Measurements from ENCODE around the gene EIF4A3. TPM values are rescaled to one million over a fixed set of nuclear protein-coding genes. Genes with fewer than 3 reads are reported as not detected.

The EIF4A3 gene
- total RNA-seq, 6 donors from 2014 or later = 48.2 to 86.2 (median 61.8) TPM

DNA sequence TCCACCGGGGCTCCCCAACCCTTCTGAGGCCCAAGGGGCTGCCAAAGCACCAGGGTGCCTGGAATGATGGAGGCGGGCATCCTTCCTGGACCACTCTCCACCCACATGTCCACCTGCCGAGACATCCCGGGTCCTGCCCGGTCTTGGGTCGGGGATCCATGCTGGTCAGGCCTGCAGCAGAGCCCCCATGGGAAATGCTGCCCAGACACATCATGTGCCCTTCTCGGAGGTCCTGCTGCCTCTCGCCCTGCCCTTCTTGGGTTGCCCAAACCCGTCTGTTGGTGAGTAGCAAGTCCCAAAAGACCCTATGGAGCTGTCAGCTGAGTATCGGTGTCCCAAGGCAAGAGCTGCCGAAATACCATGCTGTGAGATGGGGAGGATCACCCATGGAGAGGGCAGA, 60.3 kb downstream of the EIF4A3 start:
- H3K4me1 ChIP-seq = peaks cover 5 to 6% (median 6%) of the 10 kb centered on the region in 4 donors
- 50 to 95% methylated on average over 2 to 11 of the region's 11 CpGs for WGBS, 2 donors
- no peak overlapping the region for H3K27ac ChIP-seq
- no peak for TF ChIP-seq POLR2A (IDR thresholded peaks at IDR 0.05)
- TF ChIP-seq, protein P1, sequence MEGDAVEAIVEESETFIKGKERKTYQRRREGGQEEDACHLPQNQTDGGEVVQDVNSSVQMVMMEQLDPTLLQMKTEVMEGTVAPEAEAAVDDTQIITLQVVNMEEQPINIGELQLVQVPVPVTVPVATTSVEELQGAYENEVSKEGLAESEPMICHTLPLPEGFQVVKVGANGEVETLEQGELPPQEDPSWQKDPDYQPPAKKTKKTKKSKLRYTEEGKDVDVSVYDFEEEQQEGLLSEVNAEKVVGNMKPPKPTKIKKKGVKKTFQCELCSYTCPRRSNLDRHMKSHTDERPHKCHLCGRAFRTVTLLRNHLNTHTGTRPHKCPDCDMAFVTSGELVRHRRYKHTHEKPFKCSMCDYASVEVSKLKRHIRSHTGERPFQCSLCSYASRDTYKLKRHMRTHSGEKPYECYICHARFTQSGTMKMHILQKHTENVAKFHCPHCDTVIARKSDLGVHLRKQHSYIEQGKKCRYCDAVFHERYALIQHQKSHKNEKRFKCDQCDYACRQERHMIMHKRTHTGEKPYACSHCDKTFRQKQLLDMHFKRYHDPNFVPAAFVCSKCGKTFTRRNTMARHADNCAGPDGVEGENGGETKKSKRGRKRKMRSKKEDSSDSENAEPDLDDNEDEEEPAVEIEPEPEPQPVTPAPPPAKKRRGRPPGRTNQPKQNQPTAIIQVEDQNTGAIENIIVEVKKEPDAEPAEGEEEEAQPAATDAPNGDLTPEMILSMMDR (IDR thresholded peaks at IDR 0.05) = no peak
- TF ChIP-seq POLR2AphosphoS5 (IDR thresholded peaks at IDR 0.05) = no peak
- TF ChIP-seq EP300 (IDR thresholded peaks at IDR 0.05) = no peak
- no peaks in the 10 kb centered on the region for H3K27me3 ChIP-seq
- no peaks in the 10 kb centered on the region for H3K9me3 ChIP-seq
- no peak for DNase-seq
- H3K36me3 ChIP-seq = peaks cover 0 to 3% (median 0%) of the 10 kb centered on the region in 4 donors
- ATAC-seq (ENCODE audit: low FRiP score in 2 of 2) = no peak
- H3K4me3 ChIP-seq = no peak overlapping the region

DNA sequence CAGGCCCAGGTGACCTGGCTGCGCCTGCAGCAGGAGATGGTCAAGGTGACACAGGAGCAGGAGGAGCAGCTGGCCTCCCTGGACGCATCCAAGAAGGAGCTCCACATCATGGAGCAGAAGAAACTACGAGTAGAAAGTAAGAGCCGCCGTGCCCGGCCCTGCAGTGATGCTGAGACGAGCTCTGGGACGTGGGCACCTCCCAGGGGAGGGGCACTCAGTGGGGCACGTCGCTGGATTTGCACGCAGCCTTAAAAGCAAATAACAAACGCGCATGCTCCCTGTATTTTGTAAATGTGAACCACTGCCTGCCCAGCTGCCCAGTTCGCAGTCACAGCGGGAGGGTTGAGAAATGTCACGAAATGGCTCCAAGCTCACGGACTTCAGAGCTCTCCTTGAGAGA, 60.8 kb downstream of the EIF4A3 start:
- DNase-seq (no peak), ATAC-seq (ENCODE audit: low FRiP score in 2 of 2) (no peak)
- Histone ChIP-seq H3K4me3 (no peak overlapping the region), H3K4me1 (peaks cover 5 to 6% (median 6%) of the 10 kb centered on the region in 4 donors), H3K27ac (no peak overlapping the region), H3K36me3 (peaks cover 0 to 3% (median 0%) of the 10 kb centered on the region in 4 donors), H3K27me3 (no peaks in the 10 kb centered on the region), H3K9me3 (no peaks in the 10 kb centered on the region)
- TF ChIP-seq POLR2A (IDR thresholded peaks at IDR 0.05) = no peak
- TF ChIP-seq EP300 (IDR thresholded peaks at IDR 0.05) = no peak
- no peak for TF ChIP-seq POLR2AphosphoS5 (IDR thresholded peaks at IDR 0.05)
- TF ChIP-seq, protein P1 (IDR thresholded peaks at IDR 0.05) = no peak
- 86 to 93% methylated on average over 13 to 17 of the region's 17 CpGs for WGBS, 2 donors

DNA sequence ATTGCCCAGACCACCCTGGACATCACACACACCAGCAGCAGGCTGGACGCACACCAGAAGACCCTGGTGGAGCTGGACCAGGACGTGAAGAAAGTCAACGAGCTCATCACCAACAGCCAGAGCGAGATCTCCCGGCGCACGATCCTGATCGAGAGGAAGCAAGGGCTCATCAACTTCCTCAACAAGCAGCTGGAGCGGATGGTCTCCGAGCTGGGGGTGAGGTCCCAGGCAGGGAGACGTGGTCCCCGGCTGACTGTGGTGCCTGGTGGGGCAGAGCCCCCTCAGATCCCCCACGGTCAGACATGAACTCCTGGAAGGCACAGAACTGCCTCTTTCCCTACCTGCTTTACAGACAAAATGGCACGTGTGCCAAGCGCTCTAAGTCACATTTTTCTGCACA, 62.2 kb downstream of the EIF4A3 start:
- TF ChIP-seq, protein P1 (IDR thresholded peaks at IDR 0.05) = no peak
- TF ChIP-seq POLR2A (IDR thresholded peaks at IDR 0.05) = no peak
- TF ChIP-seq POLR2AphosphoS5 (IDR thresholded peaks at IDR 0.05) = no peak
- no peak for TF ChIP-seq EP300 (IDR thresholded peaks at IDR 0.05)

More for the DNA sequence above, 62.2 kb downstream of the EIF4A3 start:
- Histone ChIP-seq H3K4me1 (peaks cover 5 to 6% (median 6%) of the 10 kb centered on the region in 4 donors), H3K27me3 (no peaks in the 10 kb centered on the region), H3K27ac (no peak overlapping the region), H3K36me3 (peaks cover 0 to 3% (median 0%) of the 10 kb centered on the region in 4 donors), H3K4me3 (no peak overlapping the region), H3K9me3 (no peaks in the 10 kb centered on the region)
- 91 to 96% methylated on average over 13 to 15 of the region's 15 CpGs for WGBS, 2 donors
- ATAC-seq (ENCODE audit: low FRiP score in 2 of 2) (no peak), DNase-seq (peak in 1 of 2 donors; percentile 47)

Small RNA genes within 50 kb of the gene (small RNA-seq; reads per million reads assigned to genes)
- gene AC087741.2 (0 reads per million in 4 donors), gene MIR1268B (0 reads per million in 4 donors)

Other genes starting within 250 kb of the EIF4A3 start
- 10 to 100 TPM; 15.6 to 60.8 (median 24.1) TPM for gene TBC1D16, start 111.3 kb downstream of the EIF4A3 start, total RNA-seq
- gene CCDC40, start 110.5 kb downstream of the EIF4A3 start, total RNA-seq = 10 to 100 TPM in 5 of 6 donors, 1 to 10 TPM in 1; 4.1 to 96.4 (median 24.2) TPM
- gene GAA, start 45.5 kb downstream of the EIF4A3 start, total RNA-seq = 100 to 1,000 TPM in 5 of 6 donors, 10 to 100 TPM in 1; 54.7 to 178 (median 157) TPM
- 1 to 10 TPM in 4 of 6 donors, under 1 TPM in 2; 0.15 to 7.3 (median 1.0) TPM for gene CARD14, start 22.9 kb upstream of the EIF4A3 start, total RNA-seq
- 100 to 1,000 TPM in 2 of 6 donors, 10 to 100 TPM in 4; 36.3 to 264 (median 65.0) TPM for gene SGSH, start 73.2 kb upstream of the EIF4A3 start, total RNA-seq
- 100 to 1,000 TPM in 1 of 6 donors, 10 to 100 TPM in 5; 14.8 to 162 (median 43.1) TPM for gene SLC26A11, start 73.3 kb upstream of the EIF4A3 start, total RNA-seq
- 100 to 1,000 TPM; 135 to 619 (median 207) TPM for gene RNF213, start 113.7 kb upstream of the EIF4A3 start, total RNA-seq